OCI-LY7 (cell line): ENCODE data around the gene OR13J1.

Source experiments
- CTCF ChIP-seq: fragments of 200-600 bp; sonication (generic); conservative IDR thresholded peaks from 2 replicates; pipeline ENCODE4 v1.5.1; 2014; ENCODE audit warnings: mild to moderate bottlenecking, antibody characterized with exemption, low read length, moderate library complexity, mixed read lengths
- EZH2phosphoT487 ChIP-seq: fragments of 200-600 bp; sonication (generic); IDR thresholded peaks from 2 replicates; pipeline ENCODE4 v1.6.1; 2018; ENCODE audit warnings: low read depth, borderline replicate concordance, mild to moderate bottlenecking, mixed run types, antibody characterized with exemption, low read length, moderate library complexity, mixed read lengths

GRCh38 chr9:35882996-35883395, 12.8 kb upstream of the OR13J1 start:
- TF ChIP-seq CTCF (no peak), EZH2phosphoT487 (no peak)
